ENCODE data around the gene FAM174C.

Gene FAM174C

DNA sequence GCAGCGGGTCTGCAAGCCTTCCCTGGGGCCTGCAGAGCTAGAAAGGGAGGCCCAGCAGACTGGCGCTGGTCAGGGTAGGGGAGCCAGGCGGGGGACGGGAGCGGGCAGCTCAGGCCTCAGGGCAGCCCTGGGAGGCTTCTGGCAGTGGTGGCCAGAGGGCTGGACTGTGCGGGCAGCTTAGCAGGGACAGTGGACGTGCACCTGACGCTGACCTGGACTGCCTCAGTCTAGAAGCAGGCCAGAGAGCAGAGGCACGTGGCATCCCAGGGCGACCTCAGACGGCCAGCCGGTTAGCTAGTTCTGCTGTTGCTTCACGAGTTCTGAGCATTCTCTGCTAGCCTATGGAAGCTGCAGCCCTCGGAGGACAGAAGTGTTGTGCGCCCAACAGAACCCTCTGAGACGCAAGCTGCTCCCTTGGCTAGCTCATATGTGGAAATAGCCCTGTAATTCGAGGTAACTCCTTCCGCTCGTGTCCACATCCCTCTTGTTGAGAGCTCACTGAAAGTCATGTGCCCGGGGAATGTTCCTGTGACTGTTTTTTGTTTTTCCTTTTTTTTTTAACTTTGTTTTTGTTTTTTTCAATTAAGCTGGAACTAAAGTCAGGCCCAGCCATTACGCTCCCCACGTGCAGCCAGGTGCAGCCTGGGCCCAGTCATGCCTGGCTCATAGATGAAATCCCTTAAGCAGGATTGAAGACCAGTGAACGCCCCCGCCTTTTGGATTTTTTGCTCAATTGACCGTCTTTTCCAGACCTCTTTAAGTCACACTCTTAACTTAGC is 1.9 kb upstream of the FAM174C start:
- DNase-seq (ENCODE audit: low spot score) = no peak

DNA sequence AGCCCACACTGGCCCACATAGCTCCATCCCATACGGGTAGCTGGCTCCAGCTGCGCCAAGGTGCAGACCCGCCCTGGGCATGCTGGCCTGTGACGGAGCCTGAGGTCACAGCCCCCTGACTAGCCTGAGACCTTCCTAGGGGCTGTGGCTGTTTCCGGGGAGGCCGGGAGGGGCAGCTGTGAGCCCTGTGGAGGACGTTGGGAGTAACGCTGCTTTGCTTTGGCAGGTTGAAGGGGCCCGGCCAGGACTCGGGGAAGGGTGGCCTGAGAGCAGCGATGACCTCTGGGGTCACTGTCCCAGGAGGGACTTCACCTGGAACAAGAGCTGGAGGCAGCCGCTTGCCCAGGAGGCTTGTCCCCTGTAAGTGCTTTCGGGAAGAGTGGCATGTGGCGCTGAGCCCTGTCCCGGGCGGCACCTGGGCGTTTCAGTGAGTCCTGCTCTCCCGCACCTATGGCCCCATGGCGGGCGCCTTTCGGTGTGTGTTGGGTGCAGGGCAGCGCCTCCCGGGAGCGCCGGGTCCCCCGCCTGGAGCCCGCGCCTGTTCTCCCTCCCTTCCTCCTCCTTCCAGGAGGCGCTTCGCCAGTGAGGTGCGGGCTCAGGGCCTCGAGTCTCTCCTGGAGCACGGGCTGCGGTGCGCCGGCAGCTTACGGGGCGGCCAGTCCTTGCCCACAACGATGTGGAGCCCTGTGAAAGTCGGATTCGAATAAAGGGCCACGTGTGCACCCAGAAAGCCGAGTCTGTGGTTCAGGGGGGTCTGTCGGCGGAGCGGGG is 1.1 kb upstream of the FAM174C start:
- no peak for DNase-seq (ENCODE audit: low spot score)

DNA sequence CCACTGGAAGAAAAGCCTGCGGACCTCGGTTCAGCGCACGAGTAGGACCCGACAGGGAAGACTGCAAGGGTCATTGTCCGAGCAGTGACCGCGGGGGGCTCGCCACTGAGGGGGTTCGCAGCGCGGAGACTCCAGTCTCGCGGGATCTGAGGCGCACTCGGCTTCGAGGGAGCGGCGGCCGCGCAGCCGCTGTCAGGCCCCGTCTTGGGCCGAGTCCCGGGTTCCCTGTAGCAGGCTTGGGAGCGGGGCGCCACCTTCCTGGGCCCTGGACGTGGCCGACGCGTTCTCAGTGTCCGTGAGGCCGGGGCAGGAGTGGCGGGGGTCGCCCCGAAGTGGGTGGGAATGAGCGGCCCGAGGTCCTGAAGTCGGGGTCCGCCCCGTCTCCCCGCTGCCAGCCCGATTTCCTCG is 474 bp upstream of the FAM174C start:
- no peak for DNase-seq (ENCODE audit: low spot score)

DNA sequence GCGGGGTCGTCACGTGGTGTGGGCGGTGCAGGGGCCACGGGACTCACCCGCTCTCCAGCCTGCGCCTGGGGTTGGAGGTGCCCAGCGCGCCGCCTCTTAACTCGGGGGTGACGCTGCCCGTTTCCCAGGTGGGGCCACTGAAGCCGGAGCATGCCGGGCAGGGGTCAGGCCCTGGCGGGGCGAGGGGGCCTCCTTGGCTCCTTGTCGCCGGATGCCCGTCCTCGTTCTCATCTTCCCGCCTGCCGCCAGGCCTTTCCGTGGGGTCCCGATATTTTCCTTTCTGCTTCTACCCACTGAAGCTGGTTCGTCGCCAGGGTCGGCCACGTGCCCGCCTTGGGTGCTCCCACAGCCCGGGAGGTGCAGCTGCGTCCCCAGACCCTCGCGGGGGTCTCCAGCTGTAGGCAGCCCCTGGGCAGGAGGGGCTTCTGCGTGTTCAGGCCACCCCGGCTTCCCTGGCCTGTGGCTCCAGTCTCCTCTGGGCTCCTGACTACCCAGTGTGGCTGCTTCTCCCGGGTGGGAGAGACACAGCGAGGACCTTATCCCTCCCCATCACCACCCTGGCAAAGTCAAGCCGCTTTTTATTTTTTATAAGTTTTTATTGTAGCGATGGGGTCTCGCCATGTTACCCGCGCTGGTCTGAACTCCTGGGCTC is 772 bp downstream of the FAM174C start:
- DNase-seq (ENCODE audit: low spot score) = no peak

DNA sequence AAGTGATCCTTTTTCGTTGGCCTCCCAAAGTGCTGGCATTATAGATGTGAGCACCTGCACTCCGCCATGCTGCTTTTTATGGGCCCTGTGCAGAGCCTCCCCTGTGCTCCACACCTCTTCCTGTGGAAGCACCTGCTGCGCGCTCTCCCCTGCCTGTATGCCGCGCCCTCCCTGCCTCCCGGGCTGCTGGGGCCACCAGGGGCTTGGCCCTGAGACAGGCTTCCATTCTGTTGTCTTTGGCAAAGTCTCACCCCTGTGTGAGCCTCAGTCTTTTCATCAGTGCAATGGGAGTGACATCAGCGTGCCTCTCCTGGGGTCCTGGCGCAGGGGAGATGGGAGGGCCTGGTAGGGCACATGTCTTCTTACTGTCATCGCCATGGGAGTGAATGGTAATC is 1.3 kb downstream of the FAM174C start:
- DNase-seq (ENCODE audit: low spot score) = no peak

DNA sequence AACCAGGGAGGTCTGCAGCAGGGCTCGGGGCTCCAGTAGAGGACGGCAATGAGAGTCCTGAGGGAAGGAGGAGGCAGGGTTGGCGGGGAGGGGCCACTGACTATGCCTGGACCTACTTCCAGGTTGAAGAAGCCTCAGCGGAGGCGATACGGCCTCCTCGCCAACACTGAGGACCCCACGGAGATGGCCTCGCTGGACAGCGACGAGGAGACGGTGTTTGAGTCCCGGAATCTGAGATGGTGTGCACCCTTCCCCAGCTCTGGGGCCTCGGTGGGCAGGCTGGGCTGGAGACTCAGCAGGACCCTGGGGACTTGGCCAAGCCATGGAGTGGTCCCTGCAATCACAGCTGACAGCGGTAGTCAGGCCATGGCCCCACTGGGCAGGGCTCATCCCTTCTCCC is 1.7 kb downstream of the FAM174C start:
- DNase-seq (ENCODE audit: low spot score) = no peak

DNA sequence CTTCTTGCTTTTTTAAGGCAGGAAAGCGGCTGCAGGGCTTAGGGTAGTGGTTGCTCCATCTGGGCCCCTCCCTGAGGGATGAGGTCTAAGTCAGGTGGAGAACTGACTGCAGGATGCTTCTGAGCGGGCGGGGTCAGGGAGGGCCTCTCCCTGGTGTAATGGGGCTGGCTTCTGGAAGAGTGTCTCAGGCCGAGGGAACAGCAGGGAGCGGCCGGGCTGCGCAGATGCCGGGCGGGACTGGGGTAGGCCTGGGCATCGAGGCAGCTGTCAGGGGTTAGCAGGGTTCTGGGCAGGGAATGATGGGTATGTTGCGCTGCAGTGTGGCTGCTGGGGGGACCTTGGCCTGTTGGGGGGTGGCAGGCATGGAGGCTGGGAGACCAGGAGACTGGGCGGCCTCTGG is 2.7 kb downstream of the FAM174C start:
- DNase-seq (ENCODE audit: low spot score) = no peak

DNA sequence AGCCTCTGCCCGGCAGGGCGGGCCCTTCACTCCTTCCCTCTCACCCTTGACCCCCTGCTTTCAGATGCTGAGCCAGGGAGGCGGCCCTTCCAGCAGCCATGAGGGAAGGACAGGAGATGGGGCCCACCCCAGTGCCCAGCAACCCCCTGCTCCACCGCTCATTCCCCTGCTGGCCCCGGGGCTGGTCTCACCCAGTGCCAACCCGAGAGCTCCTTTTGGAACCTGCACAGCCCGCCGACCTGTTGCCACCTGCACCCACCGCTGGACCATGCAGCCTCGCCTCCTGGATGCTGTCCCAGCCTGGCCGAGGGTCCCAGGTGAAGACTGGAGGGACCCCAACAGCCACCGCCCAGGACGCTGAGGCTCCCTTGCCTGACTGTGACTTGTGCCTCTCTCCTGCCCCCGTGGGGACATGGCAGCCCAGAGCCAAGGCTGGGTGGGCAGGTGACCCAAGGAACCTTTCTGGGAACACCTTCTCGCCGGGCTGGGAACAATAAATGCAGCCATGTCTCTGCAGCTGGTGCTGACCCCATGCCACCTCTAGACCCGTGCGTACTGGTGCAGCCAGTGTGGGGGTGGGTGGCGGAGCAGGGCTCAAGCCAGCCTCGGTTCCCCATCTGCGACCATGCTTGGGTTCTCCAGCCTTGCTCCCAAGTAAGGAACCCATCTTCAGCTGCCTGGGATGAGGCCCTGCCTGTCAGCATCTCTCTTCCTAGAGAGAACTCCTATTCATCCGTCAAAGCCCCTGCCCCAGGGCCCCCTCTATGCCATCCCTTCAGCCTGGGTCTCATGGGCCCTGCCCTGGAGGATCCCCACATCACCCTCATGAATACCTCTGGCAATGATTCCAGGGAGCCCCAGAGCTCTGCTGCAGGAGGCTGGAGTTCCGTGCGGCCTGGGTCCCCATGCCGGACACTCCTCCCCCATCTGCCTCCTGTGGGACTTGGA is 3.7 kb downstream of the FAM174C start:
- DNase-seq (ENCODE audit: low spot score) = no peak

DNA sequence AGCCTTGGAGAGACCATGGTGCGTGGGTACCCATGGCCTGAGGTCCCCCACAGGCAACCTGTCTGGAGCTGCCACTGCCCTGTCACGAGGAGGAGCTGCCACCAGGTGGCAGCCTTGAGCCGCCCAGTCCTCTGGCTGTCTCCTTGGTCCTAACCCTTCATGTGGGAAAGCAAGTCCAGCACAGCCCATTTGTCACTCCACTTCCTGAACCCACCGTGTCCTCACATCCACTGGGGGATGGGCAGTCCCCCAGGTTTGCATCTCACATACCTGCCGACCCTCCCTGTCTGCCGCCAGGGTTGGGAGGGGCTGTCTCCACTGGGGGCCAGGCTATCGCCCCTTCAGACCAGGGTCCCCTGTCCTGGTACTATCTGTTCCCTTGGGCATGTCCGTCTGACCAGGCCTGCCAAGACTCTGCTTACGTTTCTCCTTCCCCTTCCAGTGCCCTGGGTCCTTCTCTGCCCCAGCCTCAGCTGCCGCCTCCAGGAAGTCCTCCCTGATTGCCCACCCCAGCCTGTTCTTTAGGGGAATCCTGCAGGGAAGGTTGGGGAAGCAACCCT is 4.5 kb downstream of the FAM174C start:
- DNase-seq (ENCODE audit: low spot score) = peak; percentile 85

DNA sequence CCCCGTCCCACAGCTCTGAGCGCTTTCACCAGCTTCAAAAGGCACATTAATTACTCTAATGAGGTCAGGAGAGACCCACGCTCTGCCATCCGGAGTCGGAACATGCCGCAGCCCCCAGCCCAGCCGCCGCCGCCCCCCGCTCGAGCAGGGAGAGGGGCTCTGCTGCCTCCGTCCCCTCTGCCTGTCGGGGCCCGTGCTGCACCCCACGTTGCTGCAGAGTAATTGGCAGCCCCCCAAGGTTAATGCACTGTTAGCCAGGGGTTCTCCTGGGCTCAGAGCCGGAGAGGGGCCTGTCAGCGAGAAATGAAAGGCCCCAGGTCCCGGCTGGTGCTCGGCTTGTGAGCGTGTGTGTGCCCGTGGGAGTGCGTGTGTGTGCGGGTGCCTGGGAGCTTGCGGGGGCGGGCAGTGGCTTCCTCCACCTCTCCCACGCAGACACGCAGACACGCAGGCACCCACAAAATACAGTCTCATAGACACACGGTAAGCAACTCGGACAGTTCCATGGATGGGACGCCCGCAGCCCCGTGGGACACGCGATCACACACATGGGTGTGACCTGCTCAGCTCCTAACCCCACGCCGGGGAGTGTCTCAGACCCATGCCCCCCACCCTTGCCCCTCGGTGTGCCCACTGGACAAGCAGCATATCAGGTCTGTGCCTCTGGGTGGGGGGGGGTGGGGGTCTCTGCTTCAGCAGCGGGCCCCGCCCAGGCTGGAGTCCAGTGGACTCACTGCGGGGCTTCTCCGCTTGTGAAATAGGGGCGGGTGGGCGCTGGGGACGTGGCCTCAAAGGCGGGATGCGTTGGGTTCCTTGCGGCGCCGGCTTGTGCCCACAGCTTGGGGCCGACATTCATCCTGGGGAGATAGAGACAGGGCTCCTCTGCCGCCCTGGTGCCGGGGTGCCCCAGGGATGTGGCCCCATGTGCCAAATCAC is 5.6 kb downstream of the FAM174C start:
- no peak for DNase-seq (ENCODE audit: low spot score)

DNA sequence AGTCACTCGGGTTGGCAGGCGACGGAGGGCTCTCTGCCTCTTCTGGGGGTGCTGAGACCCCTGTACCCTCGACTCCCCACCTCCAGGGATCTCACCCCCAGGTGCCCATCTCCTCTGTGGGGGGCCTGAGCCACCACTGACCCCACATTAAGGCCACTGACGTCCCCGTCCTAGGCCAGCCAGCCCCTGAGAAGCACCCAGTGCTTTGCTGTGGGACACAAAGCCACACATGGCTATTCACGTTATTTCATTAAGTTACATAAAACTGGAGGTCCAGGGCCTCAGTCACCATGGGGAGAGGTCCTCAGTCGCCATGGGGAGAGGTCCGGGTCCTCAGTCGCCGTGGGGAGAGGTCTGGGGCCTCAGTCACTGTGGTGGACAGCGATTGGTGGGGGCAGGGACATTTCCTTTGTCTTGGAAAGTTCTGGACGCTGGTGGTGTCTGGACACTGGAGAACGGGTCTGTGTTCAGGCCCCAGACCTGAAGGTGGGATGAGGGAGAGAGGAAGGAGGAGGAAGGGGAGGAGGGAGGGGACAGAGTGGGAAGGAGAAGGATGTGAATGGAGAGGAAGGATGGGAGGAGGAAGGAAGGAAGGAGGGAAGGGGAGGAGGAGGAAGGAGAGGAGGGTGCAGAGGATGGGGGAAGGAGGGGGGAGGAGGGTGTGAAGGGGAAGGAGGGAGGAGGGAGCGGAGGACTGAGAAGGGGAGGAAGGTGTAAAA is 6.4 kb downstream of the FAM174C start:
- DNase-seq (ENCODE audit: low spot score) = no peak

DNA sequence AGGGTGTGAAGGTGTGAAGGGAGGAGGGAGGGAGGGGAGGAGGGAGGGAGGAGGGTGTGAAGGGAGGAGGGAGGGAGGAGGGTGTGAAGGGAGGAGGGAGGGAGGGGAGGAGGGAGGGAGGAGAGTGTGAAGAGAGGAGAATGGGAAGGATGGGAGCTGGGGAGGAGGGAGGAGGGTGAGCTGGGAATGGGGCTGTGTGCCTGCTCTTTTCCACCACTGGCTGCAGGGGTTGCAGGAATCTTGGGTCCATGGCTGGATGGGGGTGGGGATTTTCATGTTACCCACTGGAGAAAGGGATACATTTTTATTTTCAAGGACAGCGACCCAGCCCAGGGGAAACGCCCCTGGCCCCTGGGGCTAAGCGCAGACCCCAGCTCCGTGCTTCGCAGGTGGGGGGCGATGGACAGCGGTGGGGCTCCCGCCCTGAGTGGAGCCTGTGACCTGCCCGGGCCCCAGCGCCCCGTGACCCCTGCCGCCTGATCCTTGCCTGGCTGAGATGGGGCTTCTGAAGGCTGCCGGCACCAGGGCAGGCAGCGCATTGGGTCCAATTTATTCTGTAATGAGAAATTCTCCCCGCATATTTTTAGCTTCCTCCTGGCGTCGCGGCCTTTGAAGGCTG is 7.4 kb downstream of the FAM174C start:
- DNase-seq (ENCODE audit: low spot score) = no peak

DNA sequence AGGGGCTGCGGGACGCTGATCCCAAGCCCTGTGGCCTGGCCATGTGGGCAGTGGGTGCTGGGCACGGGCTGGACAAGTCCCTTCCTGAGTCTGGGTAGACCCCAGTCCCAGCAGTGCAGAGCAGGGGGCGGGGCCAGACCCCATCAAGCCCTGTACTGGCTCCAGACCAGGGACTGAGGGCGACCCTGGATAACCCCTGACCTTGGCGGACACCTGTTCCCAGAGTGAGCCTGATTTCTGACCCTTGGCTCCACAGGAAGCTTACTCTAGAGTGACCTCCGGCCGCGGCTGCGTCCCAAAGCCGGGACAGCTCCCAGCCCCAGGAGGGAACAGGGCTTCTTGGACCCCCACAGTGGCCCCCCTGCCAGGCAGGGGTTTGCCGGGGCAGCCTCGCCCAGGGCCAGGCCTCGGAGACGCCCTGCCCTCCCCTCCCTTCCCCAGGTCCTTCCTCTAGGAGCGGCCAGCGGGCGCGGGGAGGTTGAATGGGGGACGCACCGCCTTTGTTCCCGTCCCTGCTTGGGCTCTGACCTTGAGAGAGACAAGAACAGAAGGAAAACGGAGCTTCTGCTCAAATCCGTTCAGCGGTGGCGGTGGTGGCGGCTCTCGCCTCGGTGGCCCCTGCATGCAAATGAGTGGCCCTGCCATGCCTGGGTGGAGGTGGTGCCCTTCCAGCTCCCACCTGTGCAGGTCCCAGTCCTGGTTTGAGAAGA is 8.0 kb downstream of the FAM174C start:
- no peak for DNase-seq (ENCODE audit: low spot score)

DNA sequence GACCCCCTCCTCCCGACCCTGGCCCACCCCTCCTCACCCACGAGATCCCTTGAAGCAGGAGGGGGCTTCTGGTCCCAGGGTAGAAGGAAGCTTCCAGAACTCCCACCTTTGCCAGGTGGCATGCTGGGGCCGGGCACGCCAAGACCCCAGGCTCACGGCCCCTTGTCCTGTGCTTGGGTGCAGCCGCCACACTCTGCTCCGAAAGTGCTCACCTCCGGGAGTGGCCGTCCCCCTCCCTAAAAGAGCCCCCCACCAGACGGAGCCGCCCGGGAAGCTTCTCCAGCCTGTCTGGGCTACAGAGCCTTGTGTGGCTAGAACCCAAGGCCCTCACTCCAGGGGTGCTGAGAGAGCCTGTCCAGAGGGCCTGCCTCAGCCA is 8.6 kb downstream of the FAM174C start:
- DNase-seq (ENCODE audit: low spot score) = no peak

DNA sequence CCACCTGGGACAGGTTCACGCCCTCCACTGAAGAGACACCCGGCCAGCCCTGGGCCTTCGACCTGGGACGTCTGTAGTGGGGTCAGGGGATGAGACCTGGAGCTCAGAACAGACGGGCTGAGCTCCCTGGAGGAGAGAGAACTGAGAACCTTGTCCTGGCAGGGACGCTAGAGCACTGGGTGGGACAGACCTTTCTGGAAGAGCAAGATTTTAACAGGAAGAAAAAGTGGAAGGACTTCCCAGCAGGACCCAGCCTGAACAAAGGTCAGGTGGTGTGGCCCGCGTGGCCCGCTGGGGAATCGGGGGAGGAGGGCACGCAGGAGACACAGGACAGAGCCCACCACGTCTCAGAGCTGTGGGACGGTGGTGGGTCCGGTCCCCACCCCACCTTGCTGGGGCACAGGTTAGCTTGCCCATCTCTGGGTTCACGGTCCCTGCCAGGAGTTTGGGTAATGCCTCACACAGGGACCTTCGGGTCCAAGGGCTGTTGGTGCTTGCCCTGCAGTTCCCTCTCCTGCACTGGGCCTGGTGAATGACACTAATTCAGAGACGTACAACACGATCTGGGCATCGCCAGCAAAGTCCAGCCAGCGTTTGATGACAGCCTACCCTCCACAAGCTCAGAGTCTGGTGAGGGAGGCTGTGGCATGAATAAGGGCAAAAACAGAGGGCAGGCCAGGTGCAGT is 9.1 kb downstream of the FAM174C start:
- no peak for DNase-seq (ENCODE audit: low spot score)

DNA sequence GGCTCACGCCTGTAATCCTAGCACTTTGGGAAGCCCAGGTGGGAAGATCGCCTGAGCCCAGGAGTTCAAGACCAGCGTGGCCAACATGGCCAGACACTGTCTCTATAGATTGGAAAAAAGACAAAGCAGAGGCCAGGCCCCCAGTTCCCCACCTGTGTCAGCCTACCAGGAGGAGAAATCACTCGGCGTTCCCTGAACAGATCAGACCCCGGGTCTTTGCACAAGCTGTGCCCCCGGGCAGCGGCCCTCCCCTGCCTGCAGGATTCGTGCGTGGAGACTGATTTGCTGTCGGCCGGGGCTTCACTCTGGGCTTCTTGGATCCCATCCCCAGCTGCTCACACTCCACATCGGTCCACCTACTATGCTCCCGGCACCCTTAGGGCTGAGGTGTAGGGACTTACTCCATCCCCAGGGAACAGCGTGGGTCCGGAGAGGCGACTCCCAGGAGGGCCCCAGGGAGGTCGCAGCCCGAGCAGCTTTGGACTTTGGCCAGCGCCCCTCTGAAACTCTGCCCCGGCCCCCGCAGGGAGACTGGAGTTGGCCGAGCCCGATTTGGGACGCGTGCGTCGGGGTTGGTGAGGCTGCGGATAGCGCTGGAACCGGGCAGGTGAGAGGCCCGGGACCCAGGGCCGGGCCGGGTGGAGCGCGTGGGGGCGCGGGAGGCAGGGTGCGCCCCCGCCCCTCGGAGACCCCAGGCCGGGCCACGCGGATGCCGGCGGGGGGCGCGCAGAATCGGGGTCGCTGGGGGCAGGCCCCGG is 9.8 kb downstream of the FAM174C start:
- DNase-seq (ENCODE audit: low spot score) = no peak

DNA sequence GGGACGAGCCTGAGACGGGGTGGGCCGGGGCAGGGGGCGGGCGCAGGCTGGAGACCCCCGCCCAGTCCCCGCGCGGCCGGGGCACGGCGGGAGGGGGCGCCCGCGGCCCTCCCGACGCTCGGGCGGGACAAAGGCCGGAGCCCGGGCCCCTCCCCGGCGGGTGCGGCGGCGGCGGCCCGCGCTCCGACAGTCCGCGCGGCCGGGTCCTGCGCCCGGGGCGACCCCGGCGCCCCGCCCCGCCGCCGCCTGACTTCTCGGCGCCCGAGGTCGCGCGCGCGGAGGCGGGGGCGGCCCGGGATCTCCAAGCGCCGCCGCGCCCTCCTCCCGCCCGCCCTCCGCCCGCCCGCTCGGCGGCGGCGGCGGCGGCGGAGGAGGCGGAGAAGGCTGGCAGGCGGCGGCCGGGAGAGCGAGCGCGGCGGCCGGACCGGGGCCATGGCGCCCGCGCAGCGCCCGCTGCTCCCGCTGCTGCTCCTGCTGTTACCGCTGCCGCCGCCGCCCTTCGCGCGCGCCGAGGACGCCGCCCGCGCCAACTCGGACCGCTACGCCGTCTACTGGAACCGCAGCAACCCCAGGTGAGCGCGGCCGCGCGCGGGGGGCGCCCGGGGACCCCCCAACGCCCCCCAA is 10.5 kb downstream of the FAM174C start, which contains the start of gene EFNA2:
Gene EFNA2 (plus strand): TSS at position 137 of the 624 bp plus-strand sequence. CDS start 296 bp downstream, at position 433.
- no peak for DNase-seq (ENCODE audit: low spot score)

Data from hematopoietic multipotent progenitor cell treated with erythropoietin and hydrocortisone succinate and interleukin-3 and kit ligand, for 15 days (in vitro differentiated cells).